ENCODE measurements around the gene SLC35A5.

DNA sequence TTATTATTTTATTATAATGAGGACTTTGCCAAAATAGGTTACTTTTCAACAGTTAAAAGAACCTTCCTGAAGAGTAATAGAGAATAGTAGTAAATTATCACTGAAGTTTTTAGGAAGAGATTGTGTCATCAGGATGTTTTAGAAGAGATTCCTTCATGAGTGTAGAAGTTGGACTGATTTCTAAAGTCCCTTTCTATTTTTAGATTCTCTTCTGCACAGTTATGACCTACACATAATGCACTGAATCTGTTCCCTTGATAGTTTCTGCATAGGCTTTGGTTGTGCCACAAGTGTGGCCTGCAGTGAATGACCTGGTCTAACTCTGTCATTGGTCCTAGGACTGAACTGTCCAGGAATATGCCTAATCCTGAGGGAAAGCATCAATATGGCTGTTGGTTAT, 23.9 kb downstream of the SLC35A5 start:
- TF ChIP-seq GATA2 (IDR thresholded peaks at IDR 0.05; ENCODE audit: low read depth, low read length) (no peak), GATA3 (IDR thresholded peaks at IDR 0.05; ENCODE audit: low read depth, low read length) (no peak)

All from SH-SY5Y (cell line).